DLD1 (cell line): ENCODE data around the gene PHACTR3.

Experiments used
- in situ Hi-C: cut with HindIII; loops from 2 replicates; pipeline ENCODE4 v1.10.0; 2017; ENCODE audit warnings: low sequenced_read_pairs

PHACTR3 gene

GRCh38 chr20:59725476-59726280 lies 121.3 kb downstream of the PHACTR3 start:
- in situ Hi-C loops: no loop called here

DNA sequence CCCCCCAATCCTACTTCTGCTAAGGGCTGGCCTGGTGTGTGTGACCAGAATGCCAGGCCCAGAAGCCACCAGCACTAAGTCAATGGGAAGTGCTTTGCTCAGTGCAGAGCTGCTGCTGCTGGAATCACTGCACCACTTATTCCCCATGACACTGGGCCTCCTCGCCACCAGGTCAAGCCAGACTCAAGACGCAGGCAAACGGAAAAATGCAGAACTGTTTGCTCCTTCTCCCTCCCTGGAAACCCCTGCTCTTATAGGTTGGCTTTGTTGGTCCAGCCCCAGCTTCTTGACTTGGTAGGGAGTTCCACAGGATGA lies 121.9 kb downstream of the PHACTR3 start:
- in situ Hi-C loops: no loop called here

DNA sequence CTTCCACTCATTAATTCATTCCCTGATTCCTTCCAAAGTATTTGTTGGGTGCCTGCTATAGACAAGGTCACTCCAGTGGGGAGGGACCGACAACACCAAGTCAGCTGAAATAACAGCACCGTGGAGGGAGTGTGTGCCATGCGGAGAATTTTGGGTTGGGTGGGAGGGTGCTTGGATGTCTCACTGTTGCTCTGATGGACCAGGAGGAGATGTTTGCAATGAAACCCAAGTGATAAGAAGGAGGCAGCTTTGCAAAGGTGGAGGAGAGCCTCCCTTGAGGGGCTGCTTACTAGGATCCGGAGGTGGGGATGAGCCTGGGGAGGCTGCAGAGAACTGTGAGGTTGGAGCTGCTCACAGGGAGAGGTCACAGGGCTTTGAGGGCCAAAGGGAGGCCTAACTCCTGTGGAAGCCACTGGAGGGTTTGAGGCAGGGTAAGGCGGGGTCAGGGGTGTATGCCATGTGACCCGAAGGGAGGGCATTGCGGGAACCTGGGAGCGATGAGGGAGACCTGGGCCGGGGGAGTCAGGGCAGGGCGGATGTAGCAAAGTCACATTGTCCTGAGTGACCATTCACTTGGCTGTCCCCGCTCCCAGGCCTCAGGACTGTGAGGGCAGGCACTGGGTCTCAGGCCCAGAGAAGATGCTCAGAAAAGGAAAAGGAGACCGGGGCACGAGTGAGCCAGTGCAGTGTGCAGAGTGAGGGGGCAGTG lies 124.5 kb downstream of the PHACTR3 start:
- in situ Hi-C loops: no loop called here

DNA sequence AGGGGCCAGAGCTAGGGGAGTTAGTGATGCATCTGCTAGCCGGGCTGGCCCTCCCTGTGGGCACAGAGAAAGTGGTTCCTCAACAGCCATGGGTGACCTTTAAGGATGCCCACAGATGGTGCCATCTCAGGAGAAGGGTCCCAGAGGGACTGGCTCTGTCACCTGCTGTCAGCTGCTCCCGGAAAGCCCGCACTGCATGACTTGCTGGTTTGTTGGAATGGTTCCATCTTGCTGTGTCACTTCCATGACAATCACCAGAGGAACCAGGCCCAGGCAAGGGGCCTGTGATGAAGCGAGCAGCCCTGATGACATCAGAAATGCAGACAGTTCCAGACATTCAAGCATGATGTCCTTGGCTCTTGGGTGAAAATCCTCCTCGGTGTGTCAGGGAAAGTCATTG lies 125.2 kb downstream of the PHACTR3 start:
- in situ Hi-C loops: no loop called here

DNA sequence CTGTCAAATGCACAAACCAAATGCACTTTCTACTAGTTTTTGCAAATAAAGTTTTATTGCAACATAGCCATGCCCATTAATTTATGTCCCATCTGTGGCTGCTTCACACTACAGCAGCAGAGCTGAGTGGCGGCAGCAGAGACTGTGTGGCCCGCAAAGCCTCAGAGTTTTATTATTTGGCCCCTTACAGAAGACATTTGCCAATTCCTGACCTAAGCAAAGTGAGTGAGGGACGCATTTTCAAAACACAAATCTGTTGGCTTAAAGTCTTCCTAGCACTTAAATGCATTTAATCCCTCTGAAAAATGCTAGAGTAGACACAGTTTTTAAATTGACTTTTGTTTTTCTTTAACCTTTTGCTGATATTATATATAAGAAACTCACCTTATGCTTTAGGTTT lies 126.4 kb downstream of the PHACTR3 start:
- in situ Hi-C loops: no loop called here

DNA sequence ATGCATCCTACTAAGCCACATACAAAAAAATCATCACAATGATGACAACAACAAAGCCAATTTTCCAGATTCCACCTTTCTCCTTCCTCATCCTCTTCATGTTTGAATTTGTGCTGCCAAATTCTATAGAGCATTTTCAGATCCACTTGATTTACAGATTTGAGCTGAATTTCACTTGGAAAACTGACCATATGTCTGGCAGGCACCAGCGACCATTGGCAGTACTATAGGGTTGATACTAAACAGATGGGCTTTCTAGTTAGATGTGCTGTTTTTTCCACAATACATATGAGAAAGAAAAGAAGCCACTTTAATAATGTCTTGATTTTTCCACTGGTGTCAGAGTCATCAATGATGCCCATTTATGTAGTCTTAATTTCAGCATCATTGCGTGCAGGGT lies 127.0 kb downstream of the PHACTR3 start:
- in situ Hi-C loops: no loop called here

- in situ Hi-C loops: no loop called here
Measured at GRCh38 chr20:59733351-59733750, 129.0 kb downstream of the PHACTR3 start.

DNA sequence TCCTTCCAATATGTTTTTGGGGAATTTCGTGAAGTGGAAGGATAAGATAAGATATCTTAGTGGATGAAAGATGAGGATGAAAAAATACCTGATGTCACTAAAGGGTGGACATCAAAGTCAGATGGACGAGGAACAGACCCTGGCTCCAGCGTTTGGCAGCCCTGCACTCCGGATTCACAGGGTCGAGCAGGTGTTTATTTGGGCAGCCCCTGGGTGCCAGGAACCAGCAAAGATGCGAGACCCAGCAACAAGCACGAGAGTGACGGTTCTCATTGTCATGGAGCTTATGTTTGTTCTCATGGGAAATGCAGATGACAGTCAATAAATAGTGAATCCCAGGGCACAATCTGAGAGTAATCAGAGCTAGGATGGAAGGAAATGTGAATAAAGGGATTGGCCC lies 131.1 kb downstream of the PHACTR3 start:
- in situ Hi-C loops: no loop called here

GRCh38 chr20:59735917-59736316 lies 131.6 kb downstream of the PHACTR3 start:
- in situ Hi-C loops: no loop called here

- in situ Hi-C loops: no loop called here
Measured at GRCh38 chr20:59736366-59736765, 132.0 kb downstream of the PHACTR3 start.

DNA sequence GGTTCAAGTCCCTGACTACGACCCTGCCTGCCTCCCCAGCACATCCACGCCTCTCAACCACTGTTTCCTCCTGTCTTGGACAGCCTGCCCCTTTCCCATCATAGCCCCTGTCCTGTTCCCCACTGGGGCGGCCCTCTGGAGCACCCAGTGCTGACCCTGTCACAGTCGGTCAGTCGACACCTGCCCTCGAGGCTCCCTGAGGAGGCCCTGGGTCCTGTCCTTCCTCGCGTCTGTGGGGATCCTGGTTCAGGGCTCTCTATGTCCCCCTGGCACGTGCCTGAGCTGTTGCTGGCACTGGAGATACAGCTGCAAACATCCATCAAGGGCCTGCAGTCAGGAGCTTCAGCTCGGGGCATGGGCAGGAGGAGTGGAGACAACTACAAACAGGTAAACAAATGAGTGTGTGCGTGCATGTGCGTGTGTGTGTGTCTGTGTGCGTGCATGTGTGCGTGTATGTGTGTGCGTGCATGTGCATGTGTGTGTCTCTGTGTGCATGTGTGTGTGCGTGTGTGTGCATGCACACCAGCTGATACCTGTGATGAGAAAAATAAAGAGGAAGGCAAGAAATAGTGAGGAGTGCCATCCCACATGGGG lies 132.8 kb downstream of the PHACTR3 start:
- in situ Hi-C loops: no loop called here

DNA sequence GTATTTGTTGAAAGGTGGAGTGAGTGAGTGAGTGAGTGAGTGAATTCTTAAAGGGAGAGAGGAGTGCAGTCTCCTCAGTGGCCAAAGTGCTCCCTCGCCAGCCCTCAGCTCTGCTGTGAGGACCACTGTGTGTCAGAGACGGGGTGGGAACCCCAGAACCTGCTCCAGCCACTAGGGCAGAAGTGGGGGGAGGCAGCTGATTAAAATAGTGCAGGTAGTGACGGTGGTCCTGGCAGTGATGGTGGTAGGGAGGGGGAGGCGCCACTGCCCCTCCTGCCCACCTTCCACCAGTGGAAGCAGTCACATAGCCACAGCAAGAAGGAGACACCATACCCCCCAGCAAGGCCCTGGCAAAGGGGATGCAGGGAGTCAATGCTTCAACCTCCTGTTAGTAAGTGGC lies 133.5 kb downstream of the PHACTR3 start:
- in situ Hi-C loops: no loop called here

DNA sequence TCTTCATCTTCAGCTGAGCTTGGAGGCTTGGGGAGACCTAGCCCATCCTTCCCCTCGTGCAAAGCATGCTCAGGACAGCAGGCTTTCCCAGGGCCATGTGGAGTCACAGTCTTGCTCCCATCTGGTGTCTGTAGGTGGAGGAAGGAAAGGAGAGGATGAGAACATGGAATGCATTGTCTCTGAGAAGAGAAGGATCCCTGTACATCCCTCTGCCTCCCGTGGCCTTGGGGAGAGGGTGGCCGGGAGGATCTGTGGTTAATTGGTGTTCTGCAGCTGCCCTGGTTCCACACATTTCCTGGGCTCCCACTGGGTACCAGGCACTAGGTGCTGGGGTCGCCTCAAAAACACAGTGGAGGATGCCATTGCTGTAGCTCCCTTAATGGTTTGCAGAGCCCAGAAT lies 134.5 kb downstream of the PHACTR3 start:
- in situ Hi-C loops: no loop called here

- in situ Hi-C loops: no loop called here
Measured at GRCh38 chr20:59740621-59741020, 136.3 kb downstream of the PHACTR3 start.

GRCh38 chr20:59741073-59741472 lies 136.7 kb downstream of the PHACTR3 start:
- in situ Hi-C loops: no loop called here

GRCh38 chr20:59742351-59743095 lies 138.2 kb downstream of the PHACTR3 start:
- in situ Hi-C loops: no loop called here

GRCh38 chr20:59743308-59743707 lies 139.0 kb downstream of the PHACTR3 start:
- in situ Hi-C loops: no loop called here

GRCh38 chr20:59743767-59744485 lies 139.6 kb downstream of the PHACTR3 start:
- in situ Hi-C loops: no loop called here

- in situ Hi-C loops: no loop called here
Measured at GRCh38 chr20:59744756-59745155, 140.4 kb downstream of the PHACTR3 start.

DNA sequence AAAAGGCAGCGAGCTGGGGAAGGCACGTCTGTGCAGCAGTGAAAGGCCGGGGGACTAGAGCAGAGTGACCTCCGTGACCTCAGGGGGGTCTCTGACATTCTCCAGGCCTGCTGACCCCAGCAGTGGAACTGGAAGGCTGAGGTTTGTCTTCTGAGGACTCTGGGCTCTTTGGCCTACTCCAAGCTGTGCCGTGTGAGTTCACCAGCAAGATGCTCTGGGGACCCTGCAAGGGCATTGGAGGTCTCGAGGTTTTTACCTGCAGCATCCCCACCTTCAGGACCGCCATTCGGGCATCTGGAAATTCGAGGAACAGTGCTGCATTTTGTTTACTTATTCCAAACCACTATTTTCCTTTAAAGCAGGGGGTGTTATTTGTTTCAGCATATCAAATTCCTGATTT lies 140.9 kb downstream of the PHACTR3 start:
- in situ Hi-C loops: no loop called here

DNA sequence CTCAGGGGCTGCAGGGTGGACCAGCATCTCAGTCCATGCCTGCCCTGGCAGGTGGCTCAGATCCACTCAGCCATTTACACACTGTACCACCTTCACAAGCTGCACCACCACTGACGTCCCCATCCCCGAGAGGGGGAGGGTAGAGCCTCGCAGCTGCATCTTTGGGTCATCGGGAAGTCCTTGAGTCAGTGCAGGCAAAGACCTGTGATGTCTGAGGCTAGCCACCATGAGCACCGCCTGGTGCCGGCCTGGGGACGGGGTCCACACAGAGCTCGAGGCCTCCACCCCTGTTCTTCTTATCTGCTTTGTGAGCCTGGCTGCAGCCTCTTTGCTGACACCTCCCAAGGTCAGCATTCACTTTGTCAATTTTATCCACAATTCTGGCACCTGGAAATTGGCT lies 141.4 kb downstream of the PHACTR3 start:
- in situ Hi-C loops: no loop called here
